ENCODE results near the gene IL10RA. TPM values are rescaled to one million over a fixed set of nuclear protein-coding genes. Genes with fewer than 3 reads are reported as not detected.

IL10RA gene
- total RNA-seq, 1 experiment from 2014 or later, result not detected

DNA sequence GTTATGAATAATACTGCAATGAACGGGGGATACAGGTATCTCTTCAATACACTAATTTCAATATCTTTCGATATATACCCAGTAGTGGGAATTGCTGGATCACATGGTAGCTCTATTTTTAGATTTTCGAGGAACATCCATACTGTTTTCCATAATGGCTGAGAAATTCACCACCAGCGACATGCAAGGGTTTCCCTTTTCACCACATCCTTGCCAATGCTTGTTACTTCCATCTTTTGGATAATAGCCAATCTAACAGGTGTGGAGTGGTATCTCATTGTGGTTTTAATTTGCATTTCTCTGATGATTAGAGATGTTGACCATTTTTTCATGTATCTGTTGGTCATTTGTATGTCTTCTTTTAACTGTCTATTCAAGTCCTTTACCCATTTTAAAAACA is 5.9 kb downstream of the IL10RA start:
- no peak for DNase-seq (ENCODE audit: low spot score)

GRCh38 chr11:117992620-117993019 is 6.4 kb downstream of the IL10RA start:
- DNase-seq (ENCODE audit: low spot score), result no peak

DNA sequence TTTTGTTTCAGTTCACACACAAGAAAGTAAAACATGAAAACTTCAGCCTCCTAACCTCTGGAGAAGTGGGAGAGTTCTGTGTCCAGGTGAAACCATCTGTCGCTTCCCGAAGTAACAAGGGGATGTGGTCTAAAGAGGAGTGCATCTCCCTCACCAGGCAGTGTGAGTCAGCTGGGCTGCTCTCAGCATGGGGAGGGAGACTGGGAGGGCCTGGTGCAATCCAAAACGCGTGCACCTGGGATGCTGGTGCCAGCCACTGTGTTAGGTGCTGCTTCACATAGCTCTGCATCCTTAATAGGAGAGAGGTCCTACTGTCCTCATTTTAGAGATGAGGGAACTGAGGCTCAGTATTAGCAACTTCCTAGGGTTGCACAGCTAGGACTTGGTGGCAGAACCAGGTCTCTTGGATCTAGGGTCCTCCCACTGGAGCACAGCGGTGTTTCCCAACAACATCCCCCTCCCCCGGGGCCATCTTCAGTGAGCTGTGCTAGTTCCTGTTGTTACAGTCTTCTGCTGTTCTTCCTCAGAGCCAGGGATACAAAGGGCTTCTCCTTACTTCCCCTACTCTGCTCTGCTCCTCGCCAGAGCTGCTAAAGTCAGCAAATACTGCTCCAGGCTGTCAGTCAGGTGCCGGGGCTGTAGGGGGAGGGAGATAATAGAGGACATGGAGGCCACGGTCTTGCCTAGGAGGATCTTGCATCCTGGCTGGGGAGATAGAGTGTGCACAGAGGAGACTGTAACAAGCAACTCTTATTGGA is 8.0 kb downstream of the IL10RA start:
- no peak for DNase-seq (ENCODE audit: low spot score)

DNA sequence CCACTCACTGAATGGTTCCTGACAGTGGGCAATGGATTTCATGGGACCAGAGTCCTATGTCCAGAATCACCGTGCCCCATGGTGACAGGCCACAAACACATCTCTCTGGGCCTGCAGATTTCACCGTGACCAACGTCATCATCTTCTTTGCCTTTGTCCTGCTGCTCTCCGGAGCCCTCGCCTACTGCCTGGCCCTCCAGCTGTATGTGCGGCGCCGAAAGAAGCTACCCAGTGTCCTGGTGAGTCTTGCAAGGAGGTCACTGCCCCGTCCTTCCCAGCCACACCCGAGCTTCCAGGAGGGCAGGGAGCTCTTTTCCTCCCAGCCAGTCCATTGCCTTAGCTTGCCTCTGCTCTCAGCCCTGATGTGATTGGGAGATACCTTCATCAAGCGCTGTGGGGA is 9.3 kb downstream of the IL10RA start:
- DNase-seq (ENCODE audit: low spot score), result no peak

DNA sequence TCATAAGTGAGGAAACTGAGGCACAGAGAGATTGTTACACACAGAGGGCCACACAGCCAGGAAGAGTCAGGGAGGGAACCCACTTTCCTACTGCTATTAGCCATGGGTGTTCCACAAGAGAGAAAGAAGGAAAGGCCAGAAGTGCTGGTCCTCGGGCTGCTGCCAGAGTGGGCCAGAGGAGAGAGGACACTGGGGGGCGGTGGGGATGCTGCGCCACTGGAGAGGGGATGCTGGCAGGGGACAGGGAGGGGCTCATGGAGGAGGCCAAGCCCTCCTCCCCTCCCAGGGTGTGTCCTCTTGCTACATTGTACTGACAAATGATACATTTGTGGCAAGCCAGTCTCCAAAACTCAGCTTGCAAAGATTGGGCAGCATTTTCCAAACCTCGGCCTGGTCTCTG is 9.9 kb downstream of the IL10RA start:
- no peak for DNase-seq (ENCODE audit: low spot score)

- DNase-seq (ENCODE audit: low spot score), result no peak
These were observed 11.2 kb downstream of the IL10RA start for GRCh38 chr11:117997406-117997805.

DNA sequence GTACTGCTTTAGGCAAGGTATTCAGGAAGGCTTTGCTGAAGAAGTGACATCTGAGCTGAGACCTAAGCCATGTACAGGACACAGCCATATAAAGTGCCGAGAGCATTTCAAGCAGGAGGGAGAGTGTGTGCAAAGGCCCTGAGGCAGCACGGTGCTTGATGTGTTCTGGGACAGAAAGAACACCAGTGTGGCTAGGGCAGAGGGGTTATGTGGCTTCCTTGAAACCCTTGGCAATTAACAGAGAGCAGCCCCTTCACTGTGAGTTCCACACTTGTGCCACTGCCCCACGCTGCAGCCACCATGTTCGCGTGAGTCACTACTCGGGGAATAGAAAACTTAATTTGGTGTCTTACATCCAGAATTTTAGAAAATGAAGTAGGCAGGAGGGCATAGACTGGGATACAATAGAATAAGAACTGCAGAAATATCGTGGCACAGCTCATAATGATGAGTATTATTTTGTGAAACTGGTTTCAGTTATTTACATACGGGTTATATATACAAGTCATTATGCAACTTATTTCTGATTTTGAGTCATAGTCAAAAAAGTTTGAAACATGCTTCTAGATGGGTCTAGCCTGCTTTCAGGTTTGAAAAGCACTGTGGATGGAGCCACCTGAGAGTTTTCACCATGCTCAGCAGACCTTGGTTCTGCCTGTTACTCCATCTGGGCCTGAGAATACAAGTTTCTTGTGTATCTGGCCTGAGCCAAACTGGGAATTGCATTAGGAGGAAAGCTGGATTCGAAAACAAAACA is 11.8 kb downstream of the IL10RA start:
- no peak for DNase-seq (ENCODE audit: low spot score)

GRCh38 chr11:117998664-117999353 is 12.6 kb downstream of the IL10RA start:
- no peak for DNase-seq (ENCODE audit: low spot score)

DNA sequence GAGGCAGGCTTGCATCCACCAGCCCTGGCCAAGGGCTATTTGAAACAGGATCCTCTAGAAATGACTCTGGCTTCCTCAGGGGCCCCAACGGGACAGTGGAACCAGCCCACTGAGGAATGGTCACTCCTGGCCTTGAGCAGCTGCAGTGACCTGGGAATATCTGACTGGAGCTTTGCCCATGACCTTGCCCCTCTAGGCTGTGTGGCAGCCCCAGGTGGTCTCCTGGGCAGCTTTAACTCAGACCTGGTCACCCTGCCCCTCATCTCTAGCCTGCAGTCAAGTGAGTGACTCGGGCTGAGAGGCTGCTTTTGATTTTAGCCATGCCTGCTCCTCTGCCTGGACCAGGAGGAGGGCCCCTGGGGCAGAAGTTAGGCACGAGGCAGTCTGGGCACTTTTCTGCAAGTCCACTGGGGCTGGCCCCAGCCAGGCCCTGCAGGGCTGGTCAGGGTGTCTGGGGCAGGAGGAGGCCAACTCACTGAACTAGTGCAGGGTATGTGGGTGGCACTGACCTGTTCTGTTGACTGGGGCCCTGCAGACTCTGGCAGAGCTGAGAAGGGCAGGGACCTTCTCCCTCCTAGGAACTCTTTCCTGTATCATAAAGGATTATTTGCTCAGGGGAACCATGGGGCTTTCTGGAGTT is 13.3 kb downstream of the IL10RA start:
- no peak for DNase-seq (ENCODE audit: low spot score)

DNA sequence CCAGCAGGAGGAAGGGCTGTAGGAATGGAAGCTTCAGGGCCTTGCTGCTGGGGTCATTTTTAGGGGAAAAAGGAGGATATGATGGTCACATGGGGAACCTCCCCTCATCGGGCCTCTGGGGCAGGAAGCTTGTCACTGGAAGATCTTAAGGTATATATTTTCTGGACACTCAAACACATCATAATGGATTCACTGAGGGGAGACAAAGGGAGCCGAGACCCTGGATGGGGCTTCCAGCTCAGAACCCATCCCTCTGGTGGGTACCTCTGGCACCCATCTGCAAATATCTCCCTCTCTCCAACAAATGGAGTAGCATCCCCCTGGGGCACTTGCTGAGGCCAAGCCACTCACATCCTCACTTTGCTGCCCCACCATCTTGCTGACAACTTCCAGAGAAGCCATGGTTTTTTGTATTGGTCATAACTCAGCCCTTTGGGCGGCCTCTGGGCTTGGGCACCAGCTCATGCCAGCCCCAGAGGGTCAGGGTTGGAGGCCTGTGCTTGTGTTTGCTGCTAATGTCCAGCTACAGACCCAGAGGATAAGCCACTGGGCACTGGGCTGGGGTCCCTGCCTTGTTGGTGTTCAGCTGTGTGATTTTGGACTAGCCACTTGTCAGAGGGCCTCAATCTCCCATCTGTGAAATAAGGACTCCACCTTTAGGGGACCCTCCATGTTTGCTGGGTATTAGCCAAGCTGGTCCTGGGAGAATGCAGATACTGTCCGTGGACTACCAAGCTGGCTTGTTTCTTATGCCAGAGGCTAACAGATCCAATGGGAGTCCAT is 14.1 kb downstream of the IL10RA start:
- DNase-seq (ENCODE audit: low spot score), result no peak

GRCh38 chr11:118000850-118001228 is 14.6 kb downstream of the IL10RA start:
- no peak for DNase-seq (ENCODE audit: low spot score)

DNA sequence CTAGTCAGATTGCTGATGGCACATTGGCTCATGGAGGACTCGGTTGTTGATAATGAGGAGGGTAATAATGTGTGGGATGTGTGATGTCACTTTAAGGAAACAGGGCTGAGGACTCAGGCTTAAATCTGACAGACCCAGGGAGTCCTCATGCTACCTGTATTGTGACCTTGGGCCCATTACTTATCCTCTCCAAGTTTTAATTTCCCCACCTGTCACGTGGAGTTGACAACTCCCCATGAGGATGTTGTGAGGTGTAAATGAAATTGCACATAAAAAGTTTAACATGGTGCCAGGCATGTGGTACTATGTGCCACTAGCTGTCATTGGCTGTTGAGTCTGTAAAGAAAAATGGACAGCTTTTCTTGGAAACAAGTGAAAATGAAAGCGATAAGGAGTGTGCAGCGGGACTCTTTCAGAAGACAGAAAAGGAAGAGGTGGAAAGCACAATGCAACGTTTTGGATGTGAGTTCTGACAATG is 15.3 kb downstream of the IL10RA start:
- no peak for DNase-seq (ENCODE audit: low spot score)

DNA sequence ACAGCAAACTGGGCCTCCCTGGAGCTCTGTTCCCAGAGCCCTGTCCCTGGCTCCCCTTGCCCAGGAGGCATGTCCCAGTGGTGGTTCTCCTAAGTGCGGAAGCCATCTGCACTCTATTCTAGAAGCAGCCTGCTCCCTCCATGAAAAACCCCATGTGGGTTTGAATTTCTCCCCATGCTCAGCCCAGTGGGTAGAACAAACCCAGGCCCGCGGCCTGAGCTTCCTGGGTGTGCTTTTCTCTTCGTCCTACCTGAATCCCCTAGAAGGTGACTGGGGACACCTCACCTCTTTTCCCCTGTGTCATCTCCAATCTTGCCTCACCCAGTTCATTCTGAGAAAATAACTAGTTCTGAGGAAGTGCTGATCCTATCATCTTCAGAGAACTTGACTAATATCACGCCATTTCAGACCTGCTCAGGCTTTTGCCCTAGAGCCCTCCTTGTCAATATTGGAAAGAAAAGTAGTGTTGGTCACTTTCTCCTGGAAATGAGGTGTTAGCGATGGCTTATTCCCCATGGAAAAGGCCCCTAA is 15.9 kb downstream of the IL10RA start:
- no peak for DNase-seq (ENCODE audit: low spot score)

GRCh38 chr11:118002541-118003423 is 16.6 kb downstream of the IL10RA start:
- DNase-seq (ENCODE audit: low spot score), result no peak

DNA sequence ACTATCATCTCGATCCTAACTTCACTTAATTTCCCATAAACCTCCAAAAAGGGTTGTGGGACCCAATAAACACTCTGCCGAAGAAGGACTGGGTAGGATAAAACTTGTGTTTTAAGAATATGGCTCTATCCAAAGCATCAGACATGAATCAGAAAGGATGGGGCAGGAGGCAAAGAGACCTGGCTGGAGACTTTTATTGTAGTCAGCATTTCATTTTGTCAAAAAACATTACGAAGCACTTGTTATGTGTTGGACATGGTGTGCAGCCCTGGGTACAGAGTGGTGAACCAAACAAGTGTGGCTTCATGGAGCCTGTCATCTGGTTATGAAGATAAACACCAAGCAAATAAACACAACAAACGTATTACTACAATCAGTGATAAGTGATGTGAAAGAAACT is 17.3 kb downstream of the IL10RA start:
- no peak for DNase-seq (ENCODE audit: low spot score)

GRCh38 chr11:118004543-118005223 is 18.5 kb downstream of the IL10RA start:
- DNase-seq (ENCODE audit: low spot score), result no peak

- no peak for DNase-seq (ENCODE audit: low spot score)
These were observed 19.3 kb downstream of the IL10RA start for GRCh38 chr11:118005224-118006152.

DNA sequence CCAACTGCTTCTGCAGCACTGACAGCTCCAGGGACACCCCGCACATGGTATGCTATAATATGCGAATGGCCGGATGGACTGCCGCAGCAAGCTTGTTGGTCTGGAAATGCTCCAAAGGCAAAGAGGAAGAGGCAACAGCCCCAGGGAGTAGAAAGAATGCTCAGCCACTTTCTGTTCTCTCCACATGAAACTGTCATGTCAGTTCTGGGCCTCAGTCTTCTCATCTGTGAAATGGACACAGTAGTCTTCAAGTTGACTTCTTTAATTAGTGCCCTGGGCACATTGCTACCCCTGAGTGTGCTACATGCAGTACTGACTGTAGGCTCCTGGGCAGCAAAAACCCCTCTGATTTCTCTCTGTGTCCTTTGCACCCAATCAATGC is 19.9 kb downstream of the IL10RA start:
- no peak for DNase-seq (ENCODE audit: low spot score)
